Activated naive CD4-positive, alpha-beta T cell treated with Interleukin-2 at 50 U/mL for 16 hours (primary cell): Measurements from ENCODE around the gene ZFC3H1.
A peak's percentile ranks its signal among the peaks of the same experiment; 100 is the strongest.

Experiments used
- DNase-seq: peaks from one replicate; pipeline ENCODE4 v3.0.0-alpha.2; 2020

ZFC3H1 gene

DNA sequence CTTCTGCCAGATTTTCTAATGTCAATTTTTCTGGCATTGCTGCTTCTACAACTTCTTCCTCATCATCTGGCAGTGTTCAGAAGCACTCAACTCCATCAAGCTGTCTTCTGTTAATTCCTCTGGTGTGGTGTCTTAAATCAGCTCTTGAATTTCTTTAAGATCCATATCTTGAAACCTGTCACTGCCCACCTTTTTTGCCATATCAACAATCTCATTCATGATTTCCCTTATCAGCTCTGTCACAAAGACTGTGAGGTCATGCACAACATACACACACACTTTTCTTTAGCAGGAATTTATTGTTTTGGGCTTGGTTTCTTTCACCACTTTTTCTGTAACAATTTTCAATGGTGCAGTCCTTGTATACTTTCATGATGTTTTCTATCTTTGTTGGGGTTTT lies 7.7 kb upstream of the ZFC3H1 start:
- DNase-seq: no peak

DNA sequence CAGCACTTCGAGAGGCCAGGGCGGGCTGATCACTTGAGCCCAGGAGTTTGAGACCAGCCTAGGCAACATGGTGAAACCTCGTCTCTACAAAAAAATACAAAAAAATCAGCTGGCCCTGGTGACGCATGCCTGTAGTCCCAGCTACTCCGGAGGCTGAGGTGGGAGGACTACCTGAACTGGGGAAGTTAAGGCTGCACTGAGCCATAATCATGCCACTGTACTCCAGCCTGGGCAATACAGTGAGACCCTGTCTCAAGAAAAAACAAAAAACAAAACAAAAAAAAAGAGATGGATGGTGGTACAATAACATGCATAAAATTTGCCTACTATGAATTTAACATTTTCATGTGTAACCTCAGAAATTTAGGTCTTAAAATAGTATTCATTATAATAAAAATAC lies 2.6 kb upstream of the ZFC3H1 start:
- DNase-seq: no peak

DNA sequence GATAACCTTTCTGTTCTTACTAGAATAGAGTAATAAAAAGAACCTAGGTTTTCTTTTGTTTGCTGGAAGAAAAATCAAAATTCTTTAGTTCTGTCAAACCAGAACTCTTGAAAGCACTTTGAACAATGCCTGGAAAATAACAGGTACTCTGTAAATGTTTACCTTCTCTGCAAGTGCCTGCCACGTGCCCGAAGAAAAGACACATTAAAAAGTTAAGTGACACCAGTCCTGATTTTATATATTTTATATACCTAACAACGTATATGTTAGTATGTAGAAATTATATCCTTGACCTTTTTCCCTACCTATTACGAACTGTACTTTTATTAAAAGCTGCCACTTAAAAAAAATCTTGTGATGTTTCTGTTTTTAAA lies 1.4 kb upstream of the ZFC3H1 start:
- no peak for DNase-seq

DNA sequence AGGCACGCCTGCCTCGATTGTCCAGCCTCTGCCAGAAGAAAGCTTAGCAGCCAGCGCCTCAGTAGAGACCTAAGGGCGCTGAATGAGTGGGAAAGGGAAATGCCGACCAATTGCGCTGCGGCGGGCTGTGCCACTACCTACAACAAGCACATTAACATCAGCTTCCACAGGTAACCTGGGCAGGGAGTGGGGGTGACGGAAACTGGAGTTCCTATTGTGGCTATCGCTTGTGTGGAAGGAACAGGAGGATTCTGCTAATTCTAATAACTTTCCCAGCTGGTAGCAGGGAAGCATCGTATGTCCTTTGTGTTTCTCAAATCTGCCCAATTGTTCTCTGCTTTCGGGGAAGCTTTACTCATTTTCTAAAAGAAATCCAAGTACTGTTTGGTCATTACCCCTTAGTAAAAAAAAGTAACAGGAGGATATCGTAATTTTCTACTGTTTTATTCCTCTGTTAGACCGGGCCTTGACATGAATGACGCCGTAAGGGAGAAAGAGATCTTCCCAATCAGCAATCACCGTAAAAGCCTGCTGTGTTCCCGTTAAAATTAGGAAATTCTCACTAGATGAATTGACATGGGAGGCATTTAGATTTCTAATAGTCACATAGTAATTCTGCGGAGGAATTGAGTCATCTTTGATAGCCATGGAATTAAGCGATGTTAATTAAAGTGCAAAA lies 902 bp upstream of the ZFC3H1 start:
- no peak for DNase-seq

DNA sequence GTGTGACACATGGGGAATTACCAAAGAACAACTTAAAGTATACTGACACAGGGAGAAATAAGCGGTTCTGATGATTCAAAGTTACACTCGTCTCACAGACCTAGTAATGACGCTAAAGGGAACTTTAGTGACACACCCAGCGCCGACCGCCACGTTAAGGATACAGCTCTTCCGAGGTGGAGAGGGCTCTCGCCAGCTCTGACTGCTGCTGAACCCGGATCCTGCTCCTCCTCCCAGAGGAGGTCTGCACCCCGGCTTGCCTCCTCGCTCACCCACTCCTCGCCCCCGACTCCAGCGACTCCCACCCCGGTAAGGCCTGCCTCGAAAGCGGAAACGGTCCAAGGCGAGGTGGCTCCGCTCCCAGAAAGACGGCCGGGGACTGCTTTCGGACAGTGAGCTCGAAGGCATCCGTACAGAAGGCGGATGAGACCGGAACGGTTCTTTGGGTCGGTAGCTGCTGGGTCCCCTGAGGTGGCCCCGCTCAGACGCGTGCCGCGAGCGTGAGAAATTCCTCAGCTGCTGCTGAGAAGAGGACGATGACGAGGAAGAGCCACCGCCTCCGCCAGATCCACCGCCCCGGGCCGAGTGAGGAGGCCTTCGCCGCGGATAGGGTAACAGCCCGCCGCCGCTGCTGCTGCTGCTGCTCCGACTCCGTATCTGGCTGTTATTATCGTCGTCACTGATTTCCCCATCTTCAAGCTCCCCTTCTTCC lies 643 bp downstream of the ZFC3H1 start:
- DNase-seq: peak; percentile 78

DNA sequence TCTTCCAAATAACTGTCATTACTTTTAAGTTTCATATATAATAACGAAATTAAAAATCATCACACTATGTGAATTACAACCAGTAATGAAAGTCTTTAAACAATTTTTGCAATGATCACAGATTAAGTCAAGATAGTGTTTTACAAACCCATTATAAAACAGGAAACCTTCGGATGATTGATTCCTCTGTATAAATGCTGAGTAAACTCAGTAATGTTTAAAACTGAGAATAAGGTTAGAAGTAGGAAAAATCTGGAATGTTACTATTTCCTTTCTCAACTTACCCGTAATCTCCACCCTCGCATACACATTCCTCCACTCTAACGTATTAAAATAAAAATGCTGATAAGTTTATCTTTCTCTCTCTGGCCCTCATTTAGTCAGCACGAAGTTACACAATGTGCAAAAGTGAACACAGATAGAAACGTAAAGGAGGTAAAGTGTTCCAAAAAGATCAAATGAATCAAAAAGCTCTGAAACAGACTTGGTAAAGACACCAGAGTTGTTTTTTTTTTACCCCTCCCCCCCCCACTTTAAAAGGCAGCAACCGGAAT lies 1.6 kb downstream of the ZFC3H1 start:
- DNase-seq: no peak

DNA sequence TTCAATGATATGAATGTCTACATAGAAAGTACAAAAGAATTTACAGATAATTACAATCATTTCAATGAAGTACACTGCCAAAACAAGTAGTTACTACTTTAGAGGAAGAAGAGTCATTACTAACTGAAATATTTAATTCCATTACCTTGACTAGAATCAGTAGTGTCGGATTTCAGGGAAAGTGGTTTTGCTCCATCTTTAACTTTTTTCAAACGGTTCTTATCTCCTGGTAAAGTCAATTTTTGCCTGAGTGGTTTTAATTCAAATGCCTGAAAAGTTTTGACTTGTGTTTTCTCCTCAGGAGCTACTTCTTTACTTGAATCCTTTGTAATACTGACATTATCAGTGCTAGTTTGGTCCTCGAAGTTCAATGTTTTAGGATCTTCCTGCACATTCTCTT lies 6.9 kb downstream of the ZFC3H1 start:
- DNase-seq: no peak

DNA sequence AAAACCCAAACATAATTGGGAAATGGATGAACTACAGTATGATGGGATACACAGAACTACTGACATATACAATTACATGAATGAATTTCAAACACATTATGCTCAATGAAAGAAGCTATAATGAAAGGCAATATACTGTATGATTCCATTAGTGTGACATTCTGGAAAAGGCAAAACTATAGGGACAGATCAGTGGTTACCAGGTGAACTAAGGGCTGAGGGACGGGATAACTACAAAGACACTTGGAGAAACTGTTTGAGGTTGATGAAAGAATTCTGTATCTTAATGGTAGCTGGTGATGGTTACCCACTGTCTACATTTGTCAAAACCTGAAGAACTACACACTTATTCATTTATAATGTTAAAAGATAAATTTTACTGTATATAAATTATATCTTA lies 7.7 kb downstream of the ZFC3H1 start:
- no peak for DNase-seq

DNA sequence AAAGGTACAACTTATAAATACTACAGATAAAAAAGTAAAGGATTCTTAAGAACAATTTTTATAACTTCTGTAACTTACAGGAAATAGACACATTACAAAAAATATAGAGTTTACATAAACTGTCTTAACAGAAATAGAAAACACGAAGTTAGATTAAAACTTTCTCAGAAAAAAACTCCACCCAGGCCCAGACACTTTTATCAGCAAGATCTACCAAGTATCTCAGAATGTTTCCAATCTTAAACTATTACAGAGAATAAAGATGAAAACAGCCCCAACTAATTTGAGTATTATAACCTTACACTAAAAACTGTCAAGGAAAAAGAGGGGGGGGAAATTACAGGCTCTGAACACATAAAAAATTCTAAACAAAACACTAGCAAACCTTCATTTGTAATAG lies 8.2 kb downstream of the ZFC3H1 start:
- DNase-seq: no peak

DNA sequence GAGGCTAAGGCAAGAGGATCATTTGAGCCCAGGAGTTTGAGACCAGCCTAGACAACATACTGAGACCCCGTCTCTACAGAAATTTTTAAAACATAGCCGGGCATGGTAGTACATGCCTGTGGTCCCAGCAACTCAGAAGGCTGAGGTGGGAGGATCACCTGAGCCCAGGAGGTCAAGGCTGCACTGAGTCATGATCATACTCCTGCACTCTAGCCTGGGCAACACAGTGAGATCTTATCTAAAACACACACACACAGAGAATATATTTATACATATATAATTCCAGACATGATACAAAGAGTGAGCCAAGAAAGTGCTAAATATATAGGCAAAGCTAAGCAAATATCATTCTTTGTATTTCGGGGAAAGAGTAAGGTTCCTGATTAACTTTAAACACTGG lies 9.4 kb downstream of the ZFC3H1 start:
- no peak for DNase-seq

DNA sequence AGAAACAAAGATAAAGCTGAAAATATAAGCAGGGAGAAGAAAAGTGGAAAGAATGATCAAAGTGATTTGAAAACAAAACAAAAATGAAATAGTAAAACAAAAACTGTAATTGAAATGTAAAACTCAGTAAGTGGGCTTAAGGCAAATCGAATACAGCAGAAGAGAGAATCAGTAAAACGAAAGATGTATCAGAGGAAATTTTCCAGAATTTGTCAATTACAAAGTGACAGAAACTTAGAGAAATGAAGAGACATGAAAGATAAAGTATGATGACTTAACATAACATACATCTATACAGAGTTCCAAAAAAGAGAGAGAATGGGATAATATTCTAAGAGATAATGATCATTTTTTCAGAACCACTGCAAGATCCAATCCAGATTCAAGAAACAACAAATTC lies 10.5 kb downstream of the ZFC3H1 start:
- no peak for DNase-seq

DNA sequence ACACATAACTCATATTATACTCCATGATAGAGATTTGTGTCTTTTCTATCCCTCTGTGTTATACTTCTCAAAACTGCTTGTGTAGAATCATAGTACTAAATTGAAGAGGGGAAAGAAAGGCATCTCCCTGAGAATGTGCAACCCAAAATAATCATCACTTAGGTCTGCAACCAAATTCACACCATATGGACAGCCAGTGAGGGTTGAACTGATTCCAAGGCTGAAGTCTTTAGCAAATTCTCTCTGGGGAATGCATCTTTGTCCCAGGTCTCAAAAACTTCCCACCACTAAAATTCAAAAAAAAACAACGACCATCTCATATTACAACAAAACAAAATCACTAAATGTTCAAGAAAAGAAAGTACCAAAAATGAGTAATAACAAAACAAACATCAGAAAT lies 11.0 kb downstream of the ZFC3H1 start:
- DNase-seq: no peak

DNA sequence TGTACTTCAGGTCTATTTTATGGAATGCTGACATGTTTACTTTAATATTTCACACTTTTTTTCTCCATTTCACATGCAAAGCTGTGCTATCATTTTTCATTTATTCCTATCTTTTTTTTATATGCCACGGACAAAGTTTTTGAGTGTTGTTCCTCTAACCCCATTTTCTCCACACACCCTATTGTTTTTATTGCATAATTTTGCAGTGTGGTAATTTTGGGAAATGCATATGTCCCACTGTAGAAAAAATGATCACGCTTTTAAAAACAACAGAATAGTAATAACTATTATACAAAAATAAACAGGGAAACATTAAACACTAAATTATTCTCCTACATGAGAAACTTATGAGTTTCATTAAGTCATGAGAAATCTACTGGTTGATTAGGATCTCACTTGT lies 14.2 kb downstream of the ZFC3H1 start:
- DNase-seq: no peak

DNA sequence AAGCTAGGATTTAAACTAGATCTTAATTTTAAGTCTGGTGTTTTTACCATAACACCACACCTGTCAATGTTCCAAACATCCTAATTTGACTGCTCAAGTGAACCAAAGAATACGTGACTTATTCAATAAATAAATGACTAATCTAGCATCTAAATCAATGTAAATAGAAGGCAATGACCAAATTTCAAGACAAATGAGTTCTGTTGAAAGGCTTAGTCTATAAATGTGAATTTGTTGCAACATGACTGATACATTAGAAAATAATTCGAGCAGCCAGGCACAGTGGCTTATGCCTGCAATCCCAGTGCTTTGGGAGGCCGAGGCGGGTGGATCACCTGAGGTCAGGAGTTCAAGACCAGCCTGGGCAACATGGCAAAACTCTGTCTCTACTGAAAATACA lies 15.1 kb downstream of the ZFC3H1 start:
- DNase-seq: no peak

DNA sequence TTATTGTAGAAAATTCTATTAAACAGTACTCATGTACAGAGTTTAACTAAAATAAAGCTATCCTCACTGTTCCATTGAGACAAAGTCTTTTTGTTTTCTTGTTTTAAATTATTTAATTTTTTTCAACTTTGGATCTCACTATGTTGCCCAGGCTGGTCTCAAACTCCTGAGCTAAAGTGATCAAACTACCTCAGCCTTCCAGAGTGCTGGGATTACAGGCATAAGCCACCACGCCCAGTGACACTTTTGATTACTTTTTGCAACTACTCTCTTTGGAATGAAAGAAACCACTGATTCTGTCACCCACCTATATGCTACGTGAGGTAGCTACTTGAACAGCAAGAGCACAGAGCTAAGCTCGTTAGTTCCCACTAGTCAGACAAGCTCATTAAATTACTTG lies 17.1 kb downstream of the ZFC3H1 start:
- DNase-seq: no peak

DNA sequence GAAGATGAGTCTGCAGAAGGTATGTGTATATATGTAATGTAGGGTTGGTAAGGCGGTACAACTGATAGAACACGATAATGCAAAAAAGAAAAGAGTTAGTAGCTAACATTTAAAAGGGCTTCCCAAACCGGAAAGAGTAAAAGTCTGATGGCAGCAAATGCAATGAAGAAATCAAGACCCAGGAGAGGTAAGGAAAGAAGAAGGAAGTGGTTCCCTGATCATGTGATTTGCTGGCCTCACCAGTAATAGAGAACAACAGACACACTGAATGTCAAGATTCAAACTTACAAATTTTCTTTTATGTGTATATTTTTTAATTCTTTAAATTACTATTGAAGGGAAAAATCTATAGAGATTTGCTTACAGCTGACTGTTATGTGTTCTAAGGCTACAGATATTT lies 18.4 kb downstream of the ZFC3H1 start:
- no peak for DNase-seq

DNA sequence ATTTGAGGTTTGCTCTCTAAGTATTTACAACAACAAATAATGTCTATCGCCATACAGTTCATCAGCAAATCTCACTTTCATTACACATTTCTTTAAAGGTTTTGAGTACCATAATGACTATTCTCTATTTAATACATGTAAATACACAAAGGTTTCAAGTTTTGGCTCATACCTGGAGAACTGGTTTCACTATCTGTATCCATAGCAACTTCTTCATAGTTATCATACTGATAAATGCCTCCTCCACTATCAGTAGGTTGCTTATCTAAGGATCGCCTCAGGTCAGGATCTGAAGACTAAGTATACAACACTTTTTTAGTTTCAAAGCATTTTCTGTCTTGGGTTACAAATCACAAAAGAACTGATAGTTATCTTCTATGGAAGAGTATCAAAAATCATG lies 21.4 kb downstream of the ZFC3H1 start:
- DNase-seq: no peak

DNA sequence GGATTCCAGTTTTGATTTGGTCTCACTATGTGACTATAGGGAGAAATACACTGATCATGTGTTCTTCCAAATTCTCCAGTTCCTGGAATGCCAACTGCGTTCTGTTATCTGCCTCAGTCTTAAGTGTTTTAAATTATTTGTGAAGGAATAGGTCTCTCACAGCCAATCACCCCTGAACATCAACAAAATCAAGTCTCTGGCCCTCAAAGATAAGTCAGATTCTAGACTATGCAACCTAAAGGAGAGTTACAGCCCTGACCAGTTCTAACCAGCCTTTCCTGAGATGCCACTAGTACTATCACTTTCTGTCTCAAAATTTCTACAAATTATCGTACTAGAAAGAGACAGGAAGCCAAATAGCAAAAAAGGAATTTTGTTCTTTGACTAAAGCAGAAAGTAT lies 22.3 kb downstream of the ZFC3H1 start:
- DNase-seq: no peak

DNA sequence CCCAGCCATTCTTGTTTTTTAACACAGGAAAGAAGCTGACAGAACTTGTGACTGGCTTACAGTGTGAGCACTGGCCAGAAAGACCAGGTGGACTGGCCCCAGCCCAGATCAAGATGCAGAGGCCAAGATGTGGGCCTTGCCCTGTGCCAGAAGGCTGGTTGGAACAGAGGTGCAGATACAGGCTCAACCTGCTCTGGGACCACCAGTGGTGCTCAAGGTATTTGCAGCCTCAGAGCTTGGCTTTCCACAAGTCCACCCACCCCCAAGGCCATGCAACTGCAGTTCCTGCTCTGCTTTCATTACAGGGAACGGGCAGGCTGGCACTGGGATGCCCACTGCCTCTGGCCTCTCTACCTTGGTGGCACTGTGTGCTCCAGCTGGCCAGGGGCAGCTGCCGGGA lies 23.3 kb downstream of the ZFC3H1 start:
- DNase-seq: no peak

DNA sequence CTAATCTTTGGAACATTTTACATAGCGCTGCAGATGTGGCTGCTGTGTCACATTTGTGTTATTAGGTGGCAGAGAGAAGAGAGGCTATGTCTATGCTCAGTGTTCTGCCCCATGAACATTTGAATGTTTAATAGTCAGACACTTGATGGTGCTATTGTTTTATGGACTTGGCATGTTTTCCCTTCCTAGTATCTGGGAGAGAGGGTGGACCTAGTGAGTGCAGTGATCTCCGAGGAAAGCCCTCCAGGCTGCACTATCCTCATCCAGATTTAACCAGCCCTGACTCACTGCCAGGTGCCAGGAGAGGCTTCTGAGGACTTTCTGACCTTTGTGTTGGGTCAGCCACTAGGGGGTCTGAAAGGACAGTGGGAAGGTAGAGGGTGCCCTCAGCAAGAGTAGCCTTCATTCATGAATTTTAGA lies 24.3 kb downstream of the ZFC3H1 start:
- DNase-seq: no peak

DNA sequence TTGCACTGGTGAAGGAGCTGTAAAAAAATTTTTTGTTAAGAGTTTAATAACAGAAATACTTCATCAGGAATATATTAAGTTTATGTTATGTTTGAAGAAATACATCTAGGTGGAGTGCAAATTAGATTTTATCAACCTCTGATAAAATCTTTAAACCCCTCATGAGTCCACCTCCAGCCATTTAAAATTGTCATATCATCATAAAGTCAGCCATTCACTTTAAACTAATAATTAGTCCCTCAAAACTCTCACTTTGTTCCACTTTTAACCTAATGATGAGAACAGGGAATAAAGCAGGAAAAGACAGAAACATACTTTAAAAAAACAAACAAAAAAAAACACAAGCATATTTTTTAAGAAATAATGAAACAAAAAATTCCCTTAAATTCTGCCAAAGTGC lies 25.1 kb downstream of the ZFC3H1 start:
- no peak for DNase-seq

DNA sequence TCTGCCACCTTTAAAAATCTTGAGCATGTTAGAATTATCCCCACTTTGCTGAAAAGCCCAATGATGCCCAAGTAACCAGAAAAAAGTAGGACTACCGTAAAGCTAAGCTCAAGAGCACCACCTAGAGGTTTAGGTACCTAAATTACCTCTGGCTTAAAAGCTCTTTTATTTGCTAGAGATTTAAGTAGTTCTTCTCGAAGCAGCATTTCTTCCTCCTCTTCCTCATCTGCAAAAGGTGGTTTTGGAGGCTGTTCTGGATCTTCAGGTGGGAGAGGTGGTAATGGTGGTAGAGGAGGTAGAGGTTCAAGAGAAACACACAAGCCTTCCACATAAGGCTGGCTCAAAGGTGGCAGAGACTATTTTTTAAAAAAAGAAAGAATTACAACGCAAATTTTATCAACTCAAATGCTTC lies 26.9 kb downstream of the ZFC3H1 start:
- no peak for DNase-seq

DNA sequence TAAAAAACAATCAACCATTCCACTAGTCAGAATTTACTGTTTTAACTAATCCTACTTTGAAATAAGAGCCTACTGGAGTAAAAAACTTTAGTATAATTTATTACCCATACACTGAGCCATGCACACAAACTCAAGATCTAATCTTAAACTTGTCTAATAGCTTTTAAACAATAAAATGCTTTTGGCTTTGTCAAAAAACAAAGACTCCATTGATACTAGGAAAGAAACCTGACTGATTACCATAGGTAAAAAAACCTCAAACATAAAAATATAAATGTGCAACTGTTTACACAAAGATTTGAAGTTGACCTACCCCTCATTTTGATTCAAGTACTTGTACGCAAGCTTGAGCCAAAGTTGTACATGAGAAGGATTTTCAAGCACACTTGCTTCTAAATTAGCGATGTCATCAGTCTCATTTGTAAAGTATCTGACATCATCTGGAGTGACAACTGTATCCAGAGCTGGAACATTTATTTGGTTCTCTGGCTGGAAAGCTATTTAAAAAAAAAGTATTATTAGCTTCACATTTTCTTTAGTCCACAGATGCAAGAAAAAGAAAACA lies 36.1 kb downstream of the ZFC3H1 start:
- no peak for DNase-seq

DNA sequence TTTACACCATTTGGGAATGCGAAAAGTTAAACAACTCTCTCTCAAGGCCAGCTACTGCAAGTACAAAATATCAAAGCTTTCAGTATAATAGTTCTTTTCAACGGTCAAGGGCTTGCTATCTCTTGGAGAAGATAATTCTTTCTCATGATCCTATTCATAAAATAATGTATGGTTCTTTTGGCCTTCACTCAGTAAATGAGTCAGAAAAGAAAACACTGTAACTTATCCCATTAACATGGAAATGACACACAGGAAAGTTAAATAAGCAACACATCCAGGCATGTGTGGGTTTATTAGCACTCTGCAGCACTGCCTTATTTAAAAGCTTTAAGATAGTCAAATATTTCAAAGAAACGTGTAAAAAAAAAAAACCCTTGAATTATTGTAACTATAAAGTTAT lies 36.9 kb downstream of the ZFC3H1 start:
- DNase-seq: no peak

DNA sequence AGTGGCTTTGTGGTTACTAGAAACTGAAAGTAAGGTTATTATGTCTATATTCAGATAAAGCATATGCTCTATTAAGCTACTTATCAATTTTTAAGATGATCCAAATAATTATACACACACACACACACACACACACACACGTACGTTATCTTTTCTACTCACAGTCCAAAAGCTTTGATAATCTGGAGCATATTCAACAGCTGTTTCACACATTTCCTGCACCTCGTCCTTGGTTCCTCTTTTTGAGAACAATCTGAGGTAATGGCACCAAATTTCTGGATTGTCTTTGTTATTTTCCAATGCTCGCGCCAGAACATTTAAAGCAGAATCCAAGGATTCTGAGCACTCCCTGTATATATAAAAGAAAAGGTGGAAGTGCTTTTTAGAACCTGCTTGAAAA lies 37.5 kb downstream of the ZFC3H1 start:
- DNase-seq: no peak
